ENCODE results near the gene EIF3B.
"Not testable (repeated sequence)": the region's sequence is repeated elsewhere in the genome, so short reads cannot be mapped to it uniquely, and the experiment has no call there.

Gene EIF3B

DNA sequence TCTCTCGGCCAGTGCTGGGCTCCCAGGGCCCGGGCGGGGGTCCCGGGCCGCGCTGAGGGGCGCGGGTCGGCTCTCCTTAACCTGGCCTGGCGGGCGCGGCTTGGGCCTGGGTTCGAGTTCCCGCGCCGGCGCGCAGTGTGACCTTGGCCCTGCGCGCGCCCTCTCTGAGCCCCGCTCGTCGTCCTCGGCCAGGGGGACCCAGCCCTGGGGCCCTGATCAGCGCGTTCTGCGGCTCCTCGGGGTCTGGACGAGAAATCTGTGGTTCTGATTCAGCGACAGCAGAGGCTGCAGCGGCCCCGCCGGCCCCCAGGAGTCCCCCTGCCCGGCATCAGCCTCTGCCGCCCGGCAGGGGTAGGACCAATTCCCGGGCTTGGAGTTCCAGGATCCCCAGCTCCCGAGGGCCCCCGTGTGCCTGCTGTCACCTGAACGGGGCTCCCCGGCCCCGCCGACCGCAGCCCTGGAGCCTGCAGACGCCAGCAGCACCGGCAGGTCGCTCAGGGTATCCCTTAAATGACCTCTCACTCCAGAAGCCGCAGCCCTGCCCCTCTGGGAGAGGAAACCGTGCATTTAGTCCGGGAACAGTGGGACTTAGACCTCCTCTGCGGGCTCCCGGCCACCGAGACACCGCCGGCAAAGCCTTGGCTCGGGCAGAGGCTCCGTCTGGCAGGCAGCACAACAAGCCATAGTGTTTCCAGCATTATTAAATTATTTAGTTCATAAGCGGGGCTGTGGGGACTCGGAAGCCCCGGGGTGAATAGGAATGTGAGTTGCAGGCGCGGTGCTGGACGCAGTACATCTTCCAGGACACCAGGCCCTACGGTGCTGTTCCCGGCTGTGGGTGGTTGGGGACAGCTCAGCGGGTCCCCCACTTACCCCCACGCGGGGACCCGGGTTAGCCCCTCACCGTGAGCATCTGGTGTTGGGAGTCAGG, 49.4 kb downstream of the EIF3B start:
- peaks cover 20% of the 10 kb centered on the region for H3K4me1 ChIP-seq (ENCODE audit: insufficient read depth, low read length)

DNA sequence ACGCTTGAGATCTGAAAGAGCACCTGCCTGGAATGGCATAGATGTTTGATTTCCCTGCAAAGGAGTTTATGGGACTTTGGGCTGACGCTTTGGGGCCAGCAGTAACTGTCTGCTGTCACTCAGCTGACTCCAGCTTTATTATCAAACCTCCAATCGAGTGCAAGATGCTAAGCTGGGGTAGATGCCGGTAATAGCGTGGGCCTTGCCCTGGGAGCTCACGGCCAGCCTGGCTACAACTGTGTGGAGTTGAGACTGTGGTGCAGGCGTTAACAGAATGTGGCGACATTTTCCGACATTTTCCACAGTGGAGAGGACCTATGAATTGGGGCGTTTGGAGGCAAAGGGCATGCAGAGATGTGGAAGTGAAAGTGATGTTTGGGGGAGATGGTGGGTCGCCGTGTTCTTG, 50.1 kb downstream of the EIF3B start:
- Histone ChIP-seq H3K4me1 (ENCODE audit: insufficient read depth, low read length) (peaks cover 18% of the 10 kb centered on the region), H2AFZ (ENCODE audit: low read depth, low read length) (no peak overlapping the region), H3K4me3 (ENCODE audit: low read length) (peak overlapping the region; percentile 90), H3K36me3 (ENCODE audit: insufficient read depth, low read length) (no peaks in the 10 kb centered on the region), H3K27me3 (ENCODE audit: insufficient read depth, low read length) (no peaks in the 10 kb centered on the region), H3K9me3 (ENCODE audit: low read length) (no peaks in the 10 kb centered on the region)

More for the DNA sequence above, 49.4 kb downstream of the EIF3B start:
- Histone ChIP-seq H3K9me3 (ENCODE audit: low read length) (no peaks in the 10 kb centered on the region), H3K36me3 (ENCODE audit: insufficient read depth, low read length) (no peaks in the 10 kb centered on the region), H3K27me3 (ENCODE audit: insufficient read depth, low read length) (no peaks in the 10 kb centered on the region), H3K4me3 (ENCODE audit: low read length) (peak overlapping the region; percentile 90), H2AFZ (ENCODE audit: low read depth, low read length) (peak overlapping the region; percentile 97)

DNA sequence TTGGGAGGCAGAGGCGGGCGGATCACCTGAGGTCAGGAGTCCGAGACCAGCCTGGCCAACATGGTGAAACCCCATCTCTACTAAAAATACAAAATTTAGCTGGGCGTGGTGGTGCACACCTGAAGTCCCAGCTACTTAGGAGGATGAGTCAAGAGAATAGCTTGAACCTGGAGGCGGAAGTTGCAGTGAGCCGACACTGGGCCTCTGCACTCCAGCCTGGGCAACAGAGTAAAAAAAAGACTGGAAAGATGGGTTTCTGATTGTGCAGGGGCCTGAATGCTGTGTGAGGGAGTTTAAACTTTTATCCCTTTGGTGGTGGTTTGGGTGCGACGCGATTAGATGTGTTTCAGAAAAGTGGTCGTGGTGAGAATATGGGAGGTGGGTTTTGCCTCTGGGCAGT, 50.6 kb downstream of the EIF3B start:
- Histone ChIP-seq H3K4me1 (ENCODE audit: insufficient read depth, low read length) (peaks cover 13% of the 10 kb centered on the region), H2AFZ (ENCODE audit: low read depth, low read length) (no peak overlapping the region), H3K36me3 (ENCODE audit: insufficient read depth, low read length) (no peaks in the 10 kb centered on the region), H3K27me3 (ENCODE audit: insufficient read depth, low read length) (no peaks in the 10 kb centered on the region), H3K9me3 (ENCODE audit: low read length) (no peaks in the 10 kb centered on the region), H3K4me3 (ENCODE audit: low read length) (no peak overlapping the region)

DNA sequence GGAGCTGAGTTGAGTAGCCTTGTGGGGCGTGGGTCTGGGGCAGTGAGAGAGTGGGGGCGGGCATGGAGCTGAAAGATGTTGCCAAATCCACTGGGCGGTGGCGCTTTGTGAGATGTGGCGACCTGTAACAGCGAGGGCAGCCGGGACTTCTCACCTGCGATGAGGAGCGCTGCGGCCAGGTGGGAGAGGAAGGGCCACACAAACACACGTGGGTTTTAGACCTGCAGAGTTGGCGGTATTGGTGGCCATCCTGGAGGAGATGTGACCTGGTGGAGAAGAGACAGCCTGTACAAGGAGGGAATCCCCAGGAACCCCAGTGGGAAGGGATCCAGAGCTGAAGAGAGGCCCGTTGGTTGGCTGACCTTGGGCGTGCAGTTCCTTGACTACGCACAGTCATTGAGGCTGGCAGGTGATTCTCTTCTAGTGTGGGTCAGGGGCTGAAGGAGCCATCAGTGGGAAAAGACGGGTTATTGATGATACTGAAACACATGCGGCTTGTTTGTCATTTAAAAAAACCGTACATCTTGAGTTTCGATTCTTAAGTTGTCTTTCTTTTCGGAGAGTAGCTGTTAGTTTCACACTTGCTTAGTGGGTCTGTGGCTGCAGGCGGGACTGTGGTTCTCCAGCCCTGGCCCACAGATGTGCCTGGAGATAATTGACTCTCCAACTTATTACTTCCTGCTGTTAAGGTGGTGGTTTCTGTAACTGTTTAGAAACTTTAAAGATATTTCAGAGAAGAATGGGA, 51.1 kb downstream of the EIF3B start:
- peaks cover 11% of the 10 kb centered on the region for H3K4me1 ChIP-seq (ENCODE audit: insufficient read depth, low read length)
- no peaks in the 10 kb centered on the region for H3K9me3 ChIP-seq (ENCODE audit: low read length)
- no peak overlapping the region for H2AFZ ChIP-seq (ENCODE audit: low read depth, low read length)
- H3K36me3 ChIP-seq (ENCODE audit: insufficient read depth, low read length): no peaks in the 10 kb centered on the region
- no peaks in the 10 kb centered on the region for H3K27me3 ChIP-seq (ENCODE audit: insufficient read depth, low read length)
- H3K4me3 ChIP-seq (ENCODE audit: low read length): no peak overlapping the region

DNA sequence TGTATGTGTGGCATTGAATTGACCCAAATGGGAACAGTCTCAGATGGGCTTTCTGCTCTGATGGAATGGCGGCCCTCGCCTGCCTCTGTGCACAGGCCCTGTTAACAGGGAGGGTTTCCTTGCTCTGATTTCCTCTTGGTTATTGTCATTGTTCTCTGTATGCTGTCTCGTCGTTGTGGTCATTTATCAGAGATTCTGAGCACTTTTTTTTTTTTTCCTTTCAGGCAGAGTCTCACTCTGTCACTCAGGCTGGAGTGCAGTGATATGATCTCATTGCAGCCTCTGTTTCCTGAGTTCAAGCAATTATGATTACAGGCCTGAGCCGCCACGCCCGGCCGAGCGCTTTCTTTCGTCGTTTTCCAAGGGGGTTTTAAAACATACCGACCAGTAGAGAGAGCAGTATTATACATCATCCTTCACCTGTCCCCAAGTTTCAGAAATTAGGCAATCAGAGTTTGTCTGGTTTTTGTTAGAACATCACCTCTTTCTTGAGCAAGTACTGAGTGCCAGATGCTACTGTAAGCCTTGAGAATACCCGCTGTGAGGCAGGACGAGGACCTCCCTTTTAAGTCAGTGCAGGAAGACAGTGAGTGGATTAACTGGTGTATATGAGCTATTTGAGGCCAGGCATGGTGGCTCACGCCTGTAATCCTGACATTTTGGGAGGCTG, 55.3 kb downstream of the EIF3B start:
- H3K9me3 ChIP-seq (ENCODE audit: low read length): no peaks in the 10 kb centered on the region
- peaks cover 3% of the 10 kb centered on the region for H3K4me1 ChIP-seq (ENCODE audit: insufficient read depth, low read length)
- H3K36me3 ChIP-seq (ENCODE audit: insufficient read depth, low read length): no peaks in the 10 kb centered on the region
- no peak overlapping the region for H3K4me3 ChIP-seq (ENCODE audit: low read length)
- no peaks in the 10 kb centered on the region for H3K27me3 ChIP-seq (ENCODE audit: insufficient read depth, low read length)
- H2AFZ ChIP-seq (ENCODE audit: low read depth, low read length): no peak overlapping the region

DNA sequence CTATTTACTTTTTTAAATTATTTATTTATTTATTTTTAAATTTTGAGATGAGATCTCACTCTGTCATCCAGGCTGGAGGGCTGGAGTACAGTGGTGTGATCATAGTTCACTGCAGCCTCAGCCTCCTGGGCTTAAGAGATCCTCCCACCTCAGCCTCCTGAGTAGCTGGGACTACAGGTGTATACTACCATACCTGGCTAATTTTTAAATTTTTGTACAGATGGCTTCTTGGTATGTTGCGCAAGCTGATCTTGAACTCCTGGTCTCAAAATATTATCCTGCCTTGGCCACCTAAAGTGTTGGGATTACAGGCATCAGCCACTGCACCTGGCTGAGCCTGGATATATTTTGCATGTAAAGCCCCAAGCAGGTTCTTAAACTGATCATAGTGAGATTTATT, 56.4 kb downstream of the EIF3B start:
- Histone ChIP-seq H3K9me3 (ENCODE audit: low read length) (no peaks in the 10 kb centered on the region), H3K27me3 (ENCODE audit: insufficient read depth, low read length) (no peaks in the 10 kb centered on the region), H3K4me1 (ENCODE audit: insufficient read depth, low read length) (no peaks in the 10 kb centered on the region), H3K4me3 (ENCODE audit: low read length) (no peak overlapping the region), H3K36me3 (ENCODE audit: insufficient read depth, low read length) (no peaks in the 10 kb centered on the region), H2AFZ (ENCODE audit: low read depth, low read length) (no peak overlapping the region)

DNA sequence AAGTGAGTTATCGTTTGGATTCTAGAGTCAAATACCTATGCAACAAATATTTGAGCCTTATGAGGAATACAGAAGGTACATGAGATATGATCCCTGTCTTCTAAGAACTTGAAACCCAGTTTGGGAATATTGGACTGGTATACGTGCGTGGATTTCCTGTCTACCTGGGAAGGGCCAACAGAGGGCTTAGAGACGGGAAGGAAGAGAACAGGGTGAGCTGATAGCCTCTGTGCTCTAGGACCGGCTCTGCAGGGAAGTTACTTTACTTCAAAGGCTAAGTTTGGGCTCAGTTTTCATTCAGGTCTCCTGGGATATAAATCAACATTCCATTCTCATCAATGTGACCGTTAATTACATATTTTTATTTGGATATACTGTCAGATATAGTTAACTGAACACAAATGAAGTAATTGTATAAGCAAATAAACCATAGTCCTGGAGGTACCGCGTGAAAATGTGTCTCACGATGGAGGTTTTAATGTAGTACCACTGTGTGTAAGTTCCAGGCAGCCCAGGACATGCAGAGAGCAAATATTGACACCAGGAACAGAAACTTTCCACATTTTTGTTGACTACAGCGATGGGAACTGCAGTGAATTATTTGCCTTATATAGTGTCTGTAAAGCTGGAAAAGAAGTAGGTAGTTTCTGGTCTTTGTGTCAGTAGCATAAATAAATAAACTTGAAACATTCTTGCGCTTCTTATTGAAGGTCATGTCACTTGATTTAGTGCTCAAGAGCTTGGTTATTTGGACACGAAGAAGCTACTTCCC, 57.4 kb downstream of the EIF3B start:
- H3K9me3 ChIP-seq (ENCODE audit: low read length): no peaks in the 10 kb centered on the region
- H3K4me1 ChIP-seq (ENCODE audit: insufficient read depth, low read length): no peaks in the 10 kb centered on the region
- no peaks in the 10 kb centered on the region for H3K27me3 ChIP-seq (ENCODE audit: insufficient read depth, low read length)

DNA sequence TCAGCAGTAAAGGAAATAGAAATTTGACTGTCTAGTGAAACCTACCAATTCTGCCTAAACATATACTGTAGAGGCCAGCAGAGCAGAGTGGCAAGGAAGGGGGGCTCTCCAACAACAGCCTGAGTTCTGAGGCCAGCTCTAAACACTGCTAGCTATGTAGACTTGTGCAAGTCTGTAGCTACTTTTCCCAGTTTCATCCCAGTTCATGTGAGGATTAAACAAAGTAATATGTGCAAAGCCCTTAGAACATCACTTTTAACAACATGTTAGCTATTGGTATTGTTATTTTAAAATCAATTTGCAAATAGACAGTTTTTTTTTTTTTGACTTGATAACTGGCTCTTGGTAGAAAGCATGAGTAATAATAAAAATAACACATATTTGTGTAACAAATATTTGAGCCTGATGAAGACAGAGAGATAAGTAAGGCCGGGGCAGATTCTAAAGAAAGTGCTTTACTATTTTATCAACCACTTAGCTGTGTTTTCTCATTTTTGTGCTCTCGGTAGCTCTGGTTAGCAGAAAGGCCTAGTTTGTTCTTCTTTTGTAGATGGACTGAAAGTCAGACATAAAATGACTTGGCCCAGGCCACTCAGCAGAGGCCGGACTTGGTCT, 58.1 kb downstream of the EIF3B start:
- Histone ChIP-seq H3K36me3 (ENCODE audit: insufficient read depth, low read length) (no peaks in the 10 kb centered on the region), H3K4me3 (ENCODE audit: low read length) (no peak overlapping the region), H3K27me3 (ENCODE audit: insufficient read depth, low read length) (no peaks in the 10 kb centered on the region), H3K9me3 (ENCODE audit: low read length) (no peaks in the 10 kb centered on the region), H3K4me1 (ENCODE audit: insufficient read depth, low read length) (no peaks in the 10 kb centered on the region), H2AFZ (ENCODE audit: low read depth, low read length) (no peak overlapping the region)

More for the DNA sequence above, 57.4 kb downstream of the EIF3B start:
- Histone ChIP-seq H3K4me3 (ENCODE audit: low read length) (no peak overlapping the region), H3K36me3 (ENCODE audit: insufficient read depth, low read length) (no peaks in the 10 kb centered on the region), H2AFZ (ENCODE audit: low read depth, low read length) (no peak overlapping the region)

DNA sequence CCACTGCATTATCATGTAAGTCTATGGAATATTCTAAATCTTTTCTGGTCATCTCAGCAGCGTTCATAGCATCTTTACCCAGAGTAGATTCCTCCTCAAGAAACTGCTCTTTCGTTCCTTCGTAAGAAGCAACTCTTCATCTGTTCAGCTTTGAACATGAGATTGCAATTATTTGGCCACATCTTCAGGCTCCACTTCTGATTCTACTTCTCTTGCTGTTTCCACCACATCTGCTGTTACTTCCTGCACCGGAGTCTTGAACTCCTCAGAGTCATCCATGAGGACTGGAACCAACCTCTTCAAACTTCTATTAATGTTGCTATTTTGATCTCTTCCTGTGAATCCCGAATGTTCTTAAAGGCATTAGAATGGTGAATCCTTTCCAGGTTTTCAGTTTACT, 61.4 kb downstream of the EIF3B start:
- no peaks in the 10 kb centered on the region for H3K36me3 ChIP-seq (ENCODE audit: insufficient read depth, low read length)
- H3K4me1 ChIP-seq (ENCODE audit: insufficient read depth, low read length): no peaks in the 10 kb centered on the region
- no peaks in the 10 kb centered on the region for H3K27me3 ChIP-seq (ENCODE audit: insufficient read depth, low read length)
- H3K4me3 ChIP-seq (ENCODE audit: low read length): no peak overlapping the region
- no peaks in the 10 kb centered on the region for H3K9me3 ChIP-seq (ENCODE audit: low read length)
- H2AFZ ChIP-seq (ENCODE audit: low read depth, low read length): no peak overlapping the region

DNA sequence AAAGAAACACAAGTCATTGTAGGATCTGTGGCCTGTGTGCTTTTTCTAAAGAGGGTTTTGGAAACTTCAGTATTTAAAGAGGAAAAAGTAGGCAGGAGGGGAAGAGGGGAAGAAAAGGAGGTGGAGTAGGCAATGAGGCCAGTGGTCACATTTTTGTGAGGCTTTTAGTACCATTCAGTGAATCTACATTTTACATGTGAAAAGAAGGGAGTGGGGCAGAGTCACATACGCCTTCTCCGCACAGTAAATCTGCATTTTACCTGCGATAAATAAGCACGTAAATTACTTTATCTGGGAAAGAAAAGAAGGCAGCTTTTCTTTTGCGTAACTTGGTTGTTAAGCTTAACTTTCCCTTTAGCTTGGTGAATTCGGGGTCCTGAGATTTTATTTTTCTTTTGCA, 62.0 kb downstream of the EIF3B start:
- no peaks in the 10 kb centered on the region for H3K36me3 ChIP-seq (ENCODE audit: insufficient read depth, low read length)
- H2AFZ ChIP-seq (ENCODE audit: low read depth, low read length): no peak overlapping the region
- H3K4me3 ChIP-seq (ENCODE audit: low read length): no peak overlapping the region
- H3K4me1 ChIP-seq (ENCODE audit: insufficient read depth, low read length): no peaks in the 10 kb centered on the region
- no peaks in the 10 kb centered on the region for H3K27me3 ChIP-seq (ENCODE audit: insufficient read depth, low read length)
- H3K9me3 ChIP-seq (ENCODE audit: low read length): no peaks in the 10 kb centered on the region

DNA sequence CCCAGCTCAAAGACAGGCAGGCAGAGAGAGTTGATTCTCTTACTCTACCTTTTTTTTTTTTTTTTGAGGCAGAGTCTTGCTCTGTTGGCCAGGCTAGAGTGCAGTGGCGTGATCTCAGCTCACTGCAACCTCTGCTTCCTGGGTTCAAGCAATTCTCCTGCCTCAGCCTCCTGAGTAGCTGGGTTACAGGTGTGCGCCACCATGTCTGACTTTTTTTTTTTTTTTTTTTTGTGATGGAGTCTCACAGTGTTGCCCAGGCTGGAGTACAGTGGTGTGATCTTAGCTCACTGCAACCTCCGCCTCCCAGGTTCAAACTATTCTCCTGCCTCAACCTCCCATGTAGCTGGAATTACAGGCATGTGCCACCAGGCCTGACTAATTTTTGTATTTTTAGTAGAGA, 62.6 kb downstream of the EIF3B start:
- H3K9me3 ChIP-seq (ENCODE audit: low read length); H3K36me3 ChIP-seq (ENCODE audit: insufficient read depth, low read length); H3K4me3 ChIP-seq (ENCODE audit: low read length); H3K4me1 ChIP-seq (ENCODE audit: insufficient read depth, low read length); H2AFZ ChIP-seq (ENCODE audit: low read depth, low read length); H3K27me3 ChIP-seq (ENCODE audit: insufficient read depth, low read length): not testable (repeated sequence)

DNA sequence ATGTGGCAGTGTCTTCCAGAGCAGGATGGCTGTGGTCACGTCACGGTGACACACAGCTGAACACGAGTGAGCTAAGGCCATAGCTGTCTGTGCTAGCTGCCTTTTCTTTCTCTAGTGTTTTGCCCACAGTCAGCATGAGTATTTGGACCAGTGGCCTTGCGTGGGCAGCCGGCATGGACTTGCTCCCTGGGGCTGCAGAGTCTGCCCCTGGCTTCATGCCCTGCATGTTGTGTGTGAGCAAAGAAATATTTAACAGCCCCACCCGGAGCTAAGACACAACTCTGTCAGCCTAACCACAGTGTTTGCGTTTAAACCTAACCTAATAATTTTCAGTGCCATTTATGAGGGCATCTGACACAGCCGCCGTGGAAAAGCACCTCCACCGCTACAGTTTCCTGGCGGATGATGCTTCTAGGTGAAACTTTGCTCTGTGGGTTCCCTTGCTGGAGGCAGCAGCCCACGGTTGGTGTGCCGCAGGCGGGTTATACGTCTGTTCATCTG, 63.4 kb downstream of the EIF3B start:
- Histone ChIP-seq H3K4me1 (ENCODE audit: insufficient read depth, low read length) (no peaks in the 10 kb centered on the region), H3K4me3 (ENCODE audit: low read length) (no peak overlapping the region), H3K36me3 (ENCODE audit: insufficient read depth, low read length) (no peaks in the 10 kb centered on the region), H3K27me3 (ENCODE audit: insufficient read depth, low read length) (no peaks in the 10 kb centered on the region), H3K9me3 (ENCODE audit: low read length) (no peaks in the 10 kb centered on the region), H2AFZ (ENCODE audit: low read depth, low read length) (no peak overlapping the region)

Data from neuron (in vitro differentiated cells).